Kidney (tissue), 14 donors: ENCODE data around the gene SCML2. TPM values are rescaled to one million over a fixed set of nuclear protein-coding genes. Genes with fewer than 3 reads are reported as not detected.
"Not testable (repeated sequence)": the region's sequence is repeated elsewhere in the genome, so short reads cannot be mapped to it uniquely, and the experiment has no call there.

ENCODE experiments used
- DNase-seq, 5 donors: peaks; one replicate each; pipeline ENCODE4 v3.0.0-alpha.2; 2013 to 2020
- FAIRE-seq: peaks from 2 replicates; lab custom pipeline; 2012; peaks lifted over from hg19 to GRCh38; lab: Jason Lieb, UNC
- H3K27ac ChIP-seq, 2 donors: one replicate each; pipeline ENCODE4 v1.7.0; 2013; ENCODE audit warnings: low read depth in 2 of 2, low read length in 2 of 2, inconsistent platforms in 1 of 2
- H3K27me3 ChIP-seq: one replicate; pipeline ENCODE4 v1.7.1; 2013; ENCODE audit warnings: low read length, inconsistent platforms; ENCODE audit not compliant: control insufficient read depth, insufficient read depth
- H3K36me3 ChIP-seq, 3 donors: one replicate each; pipeline versions ENCODE4 v1.7.0 to v1.7.1; 2013; ENCODE audit warnings: low read length in 3 of 3, control low read depth in 1 of 3, inconsistent platforms in 1 of 3; ENCODE audit not compliant: insufficient read depth in 3 of 3, control insufficient read depth in 2 of 3
- H3K4me1 ChIP-seq, 3 donors: one replicate each; pipeline versions ENCODE4 v1.7.0 to v1.7.1; 2013; ENCODE audit warnings: low read length in 3 of 3, inconsistent platforms in 1 of 3, low read depth in 1 of 3; ENCODE audit not compliant: control insufficient read depth in 2 of 3, insufficient read depth in 2 of 3
- H3K4me3 ChIP-seq, 3 donors: one replicate each; pipeline versions ENCODE4 v1.7.0 to v1.8.1; 2013; ENCODE audit warnings: low read length in 3 of 3, control low read depth in 1 of 3, inconsistent platforms in 1 of 3
- H3K9ac ChIP-seq, 3 donors: one replicate each; pipeline versions ENCODE4 v1.7.0 to v1.7.1; 2013; ENCODE audit warnings: low read length in 3 of 3, control low read depth in 1 of 3, inconsistent platforms in 1 of 3
- H3K9me3 ChIP-seq, 3 donors: one replicate each; pipeline versions ENCODE4 v1.7.0 to v1.7.1; 2013; ENCODE audit warnings: low read length in 3 of 3, control low read depth in 1 of 3, inconsistent platforms in 1 of 3; ENCODE audit not compliant: control insufficient read depth in 2 of 3, insufficient read depth in 1 of 3
- intact Hi-C: fragments of 100-400 bp; cut with DNase I; formaldehyde crosslinking; loops from one replicate; pipeline ENCODE4 v1.11.1; 2022
- polyA plus RNA-seq: library from polyadenylated mRNA; stranded (reverse); fragments of 350-450 nt; fragmentation: Illumina TruSeq; extraction: RNeasy Lipid Tissue Mini Kit (QIAGEN cat#74804); gene quantifications from one replicate; pipeline ENCODE4 v1.2.3, GENCODE V29; 2014; ENCODE audit warnings: low read depth, low replicate concordance; ENCODE audit not compliant: insufficient read depth
- total RNA-seq: library from RNA; stranded (reverse); fragmentation: NEBNext Ultra II Directional; extraction: Animal tissue kit (Norgen Biotek cat#: 25700); gene quantifications from one replicate; pipeline ENCODE4 v1.2.1, GENCODE V29; 2021
- TF ChIP-seq, protein P1 (sequence below): IDR thresholded peaks from 3 replicates; pipeline ENCODE4 v1.5.1; 2012; ENCODE audit warnings: mild to moderate bottlenecking, moderate library complexity, borderline replicate concordance; ENCODE audit not compliant: insufficient read depth; ENCODE audit errors: extremely low read depth
- donor health status: control.
- donor health status: control.
- donor health status: control.
- donor health status: control.
- donor health status: control.
- donor health status: DM: yes; HTN: yes; CAD: no.
- donor health status: Normal renal cell carcinoma (clear cell type).

The SCML2 gene
- total and polyA plus RNA-seq, 2 donors from 2014 or later: 1.3 to 1.4 TPM

- Histone ChIP-seq H3K4me1 (no peaks in the 10 kb centered on the region), H3K27me3 (no peaks in the 10 kb centered on the region), H3K9me3 (no peaks in the 10 kb centered on the region), H3K4me3 (no peak overlapping the region), H3K27ac (no peak overlapping the region), H3K36me3 (no peaks in the 10 kb centered on the region), H3K9ac (no peak overlapping the region)
- TF ChIP-seq, protein P1, sequence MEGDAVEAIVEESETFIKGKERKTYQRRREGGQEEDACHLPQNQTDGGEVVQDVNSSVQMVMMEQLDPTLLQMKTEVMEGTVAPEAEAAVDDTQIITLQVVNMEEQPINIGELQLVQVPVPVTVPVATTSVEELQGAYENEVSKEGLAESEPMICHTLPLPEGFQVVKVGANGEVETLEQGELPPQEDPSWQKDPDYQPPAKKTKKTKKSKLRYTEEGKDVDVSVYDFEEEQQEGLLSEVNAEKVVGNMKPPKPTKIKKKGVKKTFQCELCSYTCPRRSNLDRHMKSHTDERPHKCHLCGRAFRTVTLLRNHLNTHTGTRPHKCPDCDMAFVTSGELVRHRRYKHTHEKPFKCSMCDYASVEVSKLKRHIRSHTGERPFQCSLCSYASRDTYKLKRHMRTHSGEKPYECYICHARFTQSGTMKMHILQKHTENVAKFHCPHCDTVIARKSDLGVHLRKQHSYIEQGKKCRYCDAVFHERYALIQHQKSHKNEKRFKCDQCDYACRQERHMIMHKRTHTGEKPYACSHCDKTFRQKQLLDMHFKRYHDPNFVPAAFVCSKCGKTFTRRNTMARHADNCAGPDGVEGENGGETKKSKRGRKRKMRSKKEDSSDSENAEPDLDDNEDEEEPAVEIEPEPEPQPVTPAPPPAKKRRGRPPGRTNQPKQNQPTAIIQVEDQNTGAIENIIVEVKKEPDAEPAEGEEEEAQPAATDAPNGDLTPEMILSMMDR: no peak
- intact Hi-C loops: no loop called here
- no peak for FAIRE-seq
- no peak for DNase-seq
Measured at GRCh38 chrX:18255059-18255458, 99.4 kb downstream of the SCML2 start.

- H3K27ac ChIP-seq: no peak overlapping the region
- TF ChIP-seq, protein P1: no peak
- no peaks in the 10 kb centered on the region for H3K36me3 ChIP-seq
- peak in 1 of 5 donors; percentile 1 for DNase-seq
- no peaks in the 10 kb centered on the region for H3K27me3 ChIP-seq
- H3K9ac ChIP-seq: no peak overlapping the region
- H3K4me3 ChIP-seq: no peak overlapping the region
- intact Hi-C loops: no loop called here
- no peaks in the 10 kb centered on the region for H3K4me1 ChIP-seq
- no peaks in the 10 kb centered on the region for H3K9me3 ChIP-seq
- FAIRE-seq: no peak
Measured at GRCh38 chrX:18252644-18253359, 101.7 kb downstream of the SCML2 start.

- H3K4me3 ChIP-seq, FAIRE-seq, DNase-seq, H3K27ac ChIP-seq, H3K9me3 ChIP-seq, H3K9ac ChIP-seq, H3K27me3 ChIP-seq, intact Hi-C loops, H3K4me1 ChIP-seq, H3K36me3 ChIP-seq: not testable (repeated sequence)
Measured at GRCh38 chrX:18229646-18230045, 124.8 kb downstream of the SCML2 start.

- FAIRE-seq: no peak
- intact Hi-C loops: no loop called here
Measured at GRCh38 chrX:18228069-18228468, 126.4 kb downstream of the SCML2 start.

More at GRCh38 chrX:18228069-18228468, 126.4 kb downstream of the SCML2 start:
- no peaks in the 10 kb centered on the region for H3K4me1 ChIP-seq
- no peaks in the 10 kb centered on the region for H3K36me3 ChIP-seq
- H3K9ac ChIP-seq: no peak overlapping the region
- no peak overlapping the region for H3K27ac ChIP-seq
- no peak for DNase-seq
- TF ChIP-seq, protein P1: no peak
- H3K4me3 ChIP-seq: no peak overlapping the region
- H3K9me3 ChIP-seq: no peaks in the 10 kb centered on the region
- H3K27me3 ChIP-seq: no peaks in the 10 kb centered on the region
